Natural killer cell (primary cell): Measurements from ENCODE around the gene MAP3K21. TPM values are rescaled to one million over a fixed set of nuclear protein-coding genes. Genes with fewer than 3 reads are reported as not detected.

ENCODE experiments used
- ATAC-seq, 3 donors: fragments of 150-1000 bp in 2 of 3; fragments of 200-7000 bp in 1 of 3; cut with Tn5 transposase; 1 replicate in 1 of 3; 2 replicates in 2 of 3; pipeline ENCODE4 v1.10.0; 2021; ENCODE audit warnings: mild to moderate bottlenecking in 2 of 3, moderate library complexity in 2 of 3
- DNase-seq, 2 donors: peaks; one replicate each; pipeline versions ENCODE4 v3.0.0 to v3.0.0-alpha.2; 2013 to 2021; ENCODE audit warnings: mixed read lengths in 1 of 2
- H3K27ac ChIP-seq: one replicate; pipeline ENCODE4 v1.5.1; 2013; ENCODE audit warnings: mild to moderate bottlenecking, low read length
- H3K27me3 ChIP-seq: one replicate; pipeline ENCODE4 v1.6.1; 2013; ENCODE audit warnings: low read length; ENCODE audit not compliant: control insufficient read depth, insufficient read depth
- H3K36me3 ChIP-seq: one replicate; pipeline ENCODE4 v1.6.1; 2013; ENCODE audit warnings: low read length; ENCODE audit not compliant: control insufficient read depth, insufficient read depth
- H3K4me1 ChIP-seq: one replicate; pipeline ENCODE4 v1.6.1; 2013; ENCODE audit warnings: low read length; ENCODE audit not compliant: control insufficient read depth, insufficient read depth
- H3K4me3 ChIP-seq: one replicate; pipeline ENCODE4 v1.5.1; 2013; ENCODE audit warnings: low read length
- H3K9me3 ChIP-seq: one replicate; pipeline ENCODE4 v1.6.1; 2013; ENCODE audit warnings: low read length; ENCODE audit not compliant: control insufficient read depth, insufficient read depth
- H3K27ac Mint-ChIP-seq, 2 donors: one replicate each; pipeline ENCODE4 v1.8.0; 2022; ENCODE audit warnings: mild to moderate bottlenecking in 2 of 2, mixed read lengths in 2 of 2, moderate library complexity in 1 of 2
- H3K27me3 Mint-ChIP-seq, 2 donors: one replicate each; pipeline ENCODE4 v1.8.0; 2022; ENCODE audit warnings: low read depth in 2 of 2, mixed read lengths in 2 of 2
- H3K36me3 Mint-ChIP-seq: one replicate; pipeline ENCODE4 v1.8.0; 2022; ENCODE audit warnings: mixed read lengths
- H3K4me1 Mint-ChIP-seq, 2 donors: one replicate each; pipeline ENCODE4 v1.8.0; 2022; ENCODE audit warnings: mixed read lengths in 2 of 2
- H3K4me3 Mint-ChIP-seq: one replicate; pipeline ENCODE4 v1.8.0; 2022; ENCODE audit warnings: mild to moderate bottlenecking, moderate library complexity, mixed read lengths
- H3K9me3 Mint-ChIP-seq, 2 donors: one replicate each; pipeline ENCODE4 v1.8.0; 2022; ENCODE audit warnings: mixed read lengths in 2 of 2
- CTCF ChIP-seq: fragments of 200-600 bp; IDR thresholded peaks from one replicate; pipeline ENCODE4 v1.8.0; 2022; ENCODE audit warnings: antibody characterized with exemption
- WGBS: methylation state at CpG from one replicate; pipeline ENCODE4 v1.1.7; 2013; ENCODE audit warnings: missing lambda C conversion rate; ENCODE audit not compliant: insufficient coverage; 5-methylcytosine and 5-hydroxymethylcytosine counted together
- intact Hi-C: fragments of 100-400 bp; cut with micrococcal nuclease; formaldehyde crosslinking; loops from one replicate; pipeline ENCODE4 v1.14.2; 2022
- total RNA-seq, 4 donors: library from RNA; stranded (reverse); fragments of 120-200 nt in 1 of 4; gene quantifications; one replicate each; pipeline versions ENCODE4 v1.2.3 to v1.2.4, GENCODE V29; 2013 to 2022

Gene MAP3K21
- total RNA-seq, 3 donors from 2014 or later (not counting 1 experiment from before 2014, with no cell fraction given) = 0.14 to 0.70 (median 0.27) TPM

GRCh38 chr1:233338102-233338501 lies 10.6 kb downstream of the MAP3K21 start:
- intact Hi-C loops = no loop called here
- no peak overlapping the region for H3K27ac Mint-ChIP-seq
- H3K36me3 ChIP-seq = no peaks in the 10 kb centered on the region
- ATAC-seq (no peak), DNase-seq (no peak)
- peaks cover 0 to 8% of the 10 kb centered on the region in 2 donors for H3K4me1 Mint-ChIP-seq
- H3K27ac ChIP-seq = no peak overlapping the region
- H3K36me3 Mint-ChIP-seq = no peaks in the 10 kb centered on the region
- H3K27me3 Mint-ChIP-seq = peaks cover 17 to 49% of the 10 kb centered on the region in 2 donors
- no CpG with 5 or more reads among the region's 2 CpGs for WGBS
- no peak for TF ChIP-seq CTCF
- H3K4me3 Mint-ChIP-seq = no peak overlapping the region
- H3K9me3 Mint-ChIP-seq = peaks cover 0 to 2% of the 10 kb centered on the region in 2 donors
- no peaks in the 10 kb centered on the region for H3K9me3 ChIP-seq
- peaks cover 6% of the 10 kb centered on the region for H3K27me3 ChIP-seq
- no peaks in the 10 kb centered on the region for H3K4me1 ChIP-seq
- H3K4me3 ChIP-seq = no peak overlapping the region

- Histone ChIP-seq H3K9me3 (no peaks in the 10 kb centered on the region), H3K4me1 (no peaks in the 10 kb centered on the region), H3K27ac (no peak overlapping the region), H3K4me3 (no peak overlapping the region), H3K27me3 (peaks cover 6% of the 10 kb centered on the region), H3K36me3 (no peaks in the 10 kb centered on the region)
- DNase-seq (no peak), ATAC-seq (no peak)
- no peak overlapping the region for H3K27ac Mint-ChIP-seq
- no peak for TF ChIP-seq CTCF
- H3K27me3 Mint-ChIP-seq = peaks cover 12 to 62% of the 10 kb centered on the region in 2 donors
- H3K4me3 Mint-ChIP-seq = no peak overlapping the region
- no peaks in the 10 kb centered on the region for H3K36me3 Mint-ChIP-seq
- 96% methylated on average over 3 of the region's 3 CpGs for WGBS
- H3K4me1 Mint-ChIP-seq = peaks cover 0 to 8% of the 10 kb centered on the region in 2 donors
- intact Hi-C loops = no loop called here
- H3K9me3 Mint-ChIP-seq = peaks cover 0 to 2% of the 10 kb centered on the region in 2 donors
These were observed 12.6 kb downstream of the MAP3K21 start for GRCh38 chr1:233340031-233340555.

GRCh38 chr1:233340966-233341516 lies 13.5 kb downstream of the MAP3K21 start:
- H3K4me1 Mint-ChIP-seq = peaks cover 0 to 8% of the 10 kb centered on the region in 2 donors
- no peaks in the 10 kb centered on the region for H3K36me3 Mint-ChIP-seq
- H3K4me3 ChIP-seq = no peak overlapping the region
- ATAC-seq (peak in 1 of 3 donors; percentile 26), DNase-seq (no peak)
- intact Hi-C loops = no loop called here
- H3K36me3 ChIP-seq = no peaks in the 10 kb centered on the region
- peaks cover 3% of the 10 kb centered on the region for H3K27me3 ChIP-seq
- no peak overlapping the region for H3K27ac Mint-ChIP-seq
- H3K9me3 ChIP-seq = no peaks in the 10 kb centered on the region
- peaks cover 12 to 62% of the 10 kb centered on the region in 2 donors for H3K27me3 Mint-ChIP-seq
- WGBS = 51% methylated on average over 4 of the region's 4 CpGs
- no peak overlapping the region for H3K4me3 Mint-ChIP-seq
- H3K9me3 Mint-ChIP-seq = peaks cover 0 to 2% of the 10 kb centered on the region in 2 donors
- TF ChIP-seq CTCF = no peak
- no peak overlapping the region for H3K27ac ChIP-seq
- no peaks in the 10 kb centered on the region for H3K4me1 ChIP-seq

GRCh38 chr1:233342086-233342485 lies 14.6 kb downstream of the MAP3K21 start:
- ATAC-seq = no peak
- H3K27ac ChIP-seq = no peak overlapping the region
- Mint-ChIP-seq H3K4me3 (no peak overlapping the region), H3K4me1 (peaks cover 0 to 8% of the 10 kb centered on the region in 2 donors), H3K27me3 (peaks cover 10 to 56% of the 10 kb centered on the region in 2 donors), H3K9me3 (peaks cover 0 to 2% of the 10 kb centered on the region in 2 donors), H3K27ac (no peak overlapping the region), H3K36me3 (no peaks in the 10 kb centered on the region)
- H3K27me3 ChIP-seq = peaks cover 2% of the 10 kb centered on the region
- H3K4me3 ChIP-seq = no peak overlapping the region
- TF ChIP-seq CTCF = no peak
- no peaks in the 10 kb centered on the region for H3K9me3 ChIP-seq
- H3K4me1 ChIP-seq = no peaks in the 10 kb centered on the region
- no peak for DNase-seq
- intact Hi-C loops = no loop called here
- H3K36me3 ChIP-seq = no peaks in the 10 kb centered on the region
